D721Med (cell line): ENCODE data around the gene PPP4R4.

Experiments
- DNase-seq: peaks from one replicate; pipeline ENCODE4 v3.0.0; 2011; ENCODE audit warnings: low spot score; ENCODE audit not compliant: insufficient read length
- FAIRE-seq: peaks from 2 replicates; lab custom pipeline; 2011; peaks lifted over from hg19 to GRCh38; lab: Jason Lieb, UNC
- CTCF ChIP-seq: IDR thresholded peaks from 2 replicates; pipeline ENCODE4 v1.5.1; 2012; ENCODE audit warnings: mild to moderate bottlenecking, control low read depth; ENCODE audit not compliant: insufficient read depth; ENCODE audit errors: missing control alignments

PPP4R4 gene

GRCh38 chr14:94173885-94174603, at the start of gene PPP4R4:
PPP4R4 (plus strand) TSS chr14:94174322; CDS start chr14:94174466, 144 bp downstream.
- no peak for TF ChIP-seq CTCF
- FAIRE-seq (no peak), DNase-seq (peak; percentile 46)

GRCh38 chr14:94124582-94125377, 49.3 kb upstream of the PPP4R4 start:
- no peak for TF ChIP-seq CTCF
- FAIRE-seq: no peak
- no peak for DNase-seq

GRCh38 chr14:94125659-94126418, 48.3 kb upstream of the PPP4R4 start:
- DNase-seq (no peak), FAIRE-seq (no peak)
- TF ChIP-seq CTCF: no peak

- TF ChIP-seq CTCF: no peak
- FAIRE-seq: no peak
- no peak for DNase-seq
These were observed 47.8 kb upstream of the PPP4R4 start for GRCh38 chr14:94126419-94126677.

- no peak for TF ChIP-seq CTCF
- FAIRE-seq: no peak
- no peak for DNase-seq
These were observed 47.3 kb upstream of the PPP4R4 start for GRCh38 chr14:94126800-94127199.

- no peak for DNase-seq
- no peak for TF ChIP-seq CTCF
- FAIRE-seq: no peak
These were observed 46.8 kb upstream of the PPP4R4 start for GRCh38 chr14:94127330-94127729.
